ACC112 (cell line): Measurements from ENCODE around the gene LRRN4CL.
A peak's percentile ranks its signal among the peaks of the same experiment; 100 is the strongest.
"Not testable (repeated sequence)": the region's sequence is repeated elsewhere in the genome, so short reads cannot be mapped to it uniquely, and the experiment has no call there.

ENCODE experiments used
- H2AFZ ChIP-seq: fragments of 200-600 bp; sonication (generic); one replicate; pipeline ENCODE4 v1.6.0; 2017; ENCODE audit warnings: antibody characterized with exemption, low read length; ENCODE audit not compliant: unreplicated experiment
- H3K27ac ChIP-seq: fragments of 200-600 bp; sonication (generic); 2 replicates; pipeline ENCODE4 v1.5.1; 2014; ENCODE audit warnings: low read depth, mild to moderate bottlenecking, antibody characterized with exemption, low read length, moderate library complexity
- H3K27me3 ChIP-seq: fragments of 200-600 bp; sonication (generic); 2 replicates; pipeline ENCODE4 v1.6.1; 2014; ENCODE audit warnings: mild to moderate bottlenecking, antibody characterized with exemption, low read length, moderate library complexity, mixed read lengths; ENCODE audit not compliant: insufficient read depth
- H3K36me3 ChIP-seq: fragments of 200-600 bp; sonication (generic); 2 replicates; pipeline ENCODE4 v1.6.1; 2016; ENCODE audit warnings: mild to moderate bottlenecking, antibody characterized with exemption, low read length, moderate library complexity, mixed read lengths; ENCODE audit not compliant: insufficient read depth
- H3K4me1 ChIP-seq: fragments of 200-600 bp; sonication (generic); one replicate; pipeline ENCODE4 v1.6.1; 2016; ENCODE audit warnings: low read length, mixed read lengths; ENCODE audit not compliant: insufficient read depth, unreplicated experiment, control insufficient read depth
- H3K4me3 ChIP-seq: fragments of 200-600 bp; sonication (generic); 2 replicates; pipeline ENCODE4 v1.5.1; 2014; ENCODE audit warnings: mild to moderate bottlenecking, low read depth, low read length
- H3K79me2 ChIP-seq: fragments of 200-600 bp; sonication (generic); one replicate; pipeline ENCODE4 v1.6.0; 2016; ENCODE audit warnings: low read length; ENCODE audit not compliant: control insufficient read depth, unreplicated experiment, insufficient read depth

Gene LRRN4CL

GRCh38 chr11:62709247-62710000, 20.1 kb upstream of the LRRN4CL start:
- H3K27ac ChIP-seq: peak overlapping the region; percentile 88
- peak overlapping the region; percentile 92 for H2AFZ ChIP-seq
- peak overlapping the region; percentile 79 for H3K4me3 ChIP-seq
- no peaks in the 10 kb centered on the region for H3K27me3 ChIP-seq
- peaks cover 3% of the 10 kb centered on the region for H3K79me2 ChIP-seq
- H3K4me1 ChIP-seq: peaks cover 36% of the 10 kb centered on the region
- H3K36me3 ChIP-seq: peaks cover 30% of the 10 kb centered on the region

- Histone ChIP-seq H2AFZ (peak overlapping the region; percentile 66), H3K79me2 (no peaks in the 10 kb centered on the region), H3K27ac (peak overlapping the region; percentile 88), H3K27me3 (no peaks in the 10 kb centered on the region), H3K36me3 (peaks cover 26% of the 10 kb centered on the region), H3K4me1 (peaks cover 36% of the 10 kb centered on the region), H3K4me3 (peak overlapping the region; percentile 79)
These were observed 19.5 kb upstream of the LRRN4CL start for GRCh38 chr11:62708793-62709192.

- Histone ChIP-seq H3K27ac (0 out of 2 replicates have a peak overlapping the region, but pooled peaks have one; percentile 88), H3K4me1 (peaks cover 34% of the 10 kb centered on the region), H2AFZ (no peak overlapping the region), H3K79me2 (no peaks in the 10 kb centered on the region), H3K4me3 (peak overlapping the region; percentile 79), H3K27me3 (no peaks in the 10 kb centered on the region), H3K36me3 (peaks cover 22% of the 10 kb centered on the region)
These were observed 19.1 kb upstream of the LRRN4CL start for GRCh38 chr11:62708392-62708791.

GRCh38 chr11:62707277-62707861, 18.0 kb upstream of the LRRN4CL start, which contains the start of the genes BSCL2 and GNG3:
TSS of gene BSCL2 (minus strand) at chr11:62707424. CDS start at chr11:62707195, 229 bp downstream.
TSS of gene GNG3 (plus strand) at chr11:62707676. CDS start at chr11:62708296, 620 bp downstream.
- Histone ChIP-seq H3K4me3 (peak within 1 kb of the TSS; percentile 75), H3K27me3 (no peaks in the 10 kb centered on the region), H3K36me3 (peaks cover 18% of the 10 kb centered on the region), H3K79me2 (no peaks in the 10 kb centered on the region), H3K4me1 (peaks cover 27% of the 10 kb centered on the region), H3K27ac (no peak within 1 kb of the TSS), H2AFZ (no peak within 1 kb of the TSS)

GRCh38 chr11:62706850-62707247, 17.5 kb upstream of the LRRN4CL start:
- peaks cover 27% of the 10 kb centered on the region for H3K4me1 ChIP-seq
- H3K79me2 ChIP-seq: no peaks in the 10 kb centered on the region
- H3K27ac ChIP-seq: no peak overlapping the region
- H3K27me3 ChIP-seq: no peaks in the 10 kb centered on the region
- H2AFZ ChIP-seq: no peak overlapping the region
- H3K36me3 ChIP-seq: peaks cover 14% of the 10 kb centered on the region; the same call in 1 of the 2 replicates
- H3K4me3 ChIP-seq: peak overlapping the region; percentile 75; the same call in 1 of the 2 replicates

- Histone ChIP-seq H2AFZ (peak overlapping the region; percentile 30), H3K27me3 (no peaks in the 10 kb centered on the region), H3K27ac (peak overlapping the region; percentile 66), H3K36me3 (peaks cover 16% of the 10 kb centered on the region), H3K4me1 (peaks cover 27% of the 10 kb centered on the region), H3K4me3 (peak overlapping the region; percentile 75), H3K79me2 (no peaks in the 10 kb centered on the region)
These were observed 16.8 kb upstream of the LRRN4CL start for GRCh38 chr11:62705880-62706849.

- H3K4me1 ChIP-seq: peaks cover 26% of the 10 kb centered on the region
- peak overlapping the region; percentile 75 for H3K4me3 ChIP-seq
- no peaks in the 10 kb centered on the region for H3K79me2 ChIP-seq
- H3K36me3 ChIP-seq: peaks cover 15% of the 10 kb centered on the region
- H3K27ac ChIP-seq: peak overlapping the region; percentile 66
- H3K27me3 ChIP-seq: no peaks in the 10 kb centered on the region
- peak overlapping the region; percentile 30 for H2AFZ ChIP-seq
These were observed 16.1 kb upstream of the LRRN4CL start for GRCh38 chr11:62705413-62705812.

GRCh38 chr11:62703921-62704320, 14.6 kb upstream of the LRRN4CL start:
- H3K4me3 ChIP-seq, H3K27ac ChIP-seq, H3K79me2 ChIP-seq, H3K27me3 ChIP-seq, H2AFZ ChIP-seq: not testable (repeated sequence)
- Histone ChIP-seq H3K4me1 (peaks cover 17% of the 10 kb centered on the region), H3K36me3 (peaks cover 12% of the 10 kb centered on the region)

GRCh38 chr11:62702246-62702645, 12.9 kb upstream of the LRRN4CL start:
- Histone ChIP-seq H3K4me3 (no peak overlapping the region), H3K79me2 (no peaks in the 10 kb centered on the region), H2AFZ (no peak overlapping the region), H3K4me1 (peaks cover 12% of the 10 kb centered on the region), H3K27me3 (no peaks in the 10 kb centered on the region), H3K36me3 (peaks cover 12% of the 10 kb centered on the region), H3K27ac (no peak overlapping the region)
